HG02943 (cell line): Measurements from ENCODE around the gene FLII.
A peak's percentile ranks its signal among the peaks of the same experiment; 100 is the strongest.

ENCODE experiments used
- ATAC-seq: cut with Tn5 transposase; IDR thresholded peaks from one replicate; pipeline ENCODE4 v1.9.1; 2021; ENCODE audit warnings: mild to moderate bottlenecking, low read depth, moderate library complexity; ENCODE audit not compliant: unreplicated experiment

Gene FLII

DNA sequence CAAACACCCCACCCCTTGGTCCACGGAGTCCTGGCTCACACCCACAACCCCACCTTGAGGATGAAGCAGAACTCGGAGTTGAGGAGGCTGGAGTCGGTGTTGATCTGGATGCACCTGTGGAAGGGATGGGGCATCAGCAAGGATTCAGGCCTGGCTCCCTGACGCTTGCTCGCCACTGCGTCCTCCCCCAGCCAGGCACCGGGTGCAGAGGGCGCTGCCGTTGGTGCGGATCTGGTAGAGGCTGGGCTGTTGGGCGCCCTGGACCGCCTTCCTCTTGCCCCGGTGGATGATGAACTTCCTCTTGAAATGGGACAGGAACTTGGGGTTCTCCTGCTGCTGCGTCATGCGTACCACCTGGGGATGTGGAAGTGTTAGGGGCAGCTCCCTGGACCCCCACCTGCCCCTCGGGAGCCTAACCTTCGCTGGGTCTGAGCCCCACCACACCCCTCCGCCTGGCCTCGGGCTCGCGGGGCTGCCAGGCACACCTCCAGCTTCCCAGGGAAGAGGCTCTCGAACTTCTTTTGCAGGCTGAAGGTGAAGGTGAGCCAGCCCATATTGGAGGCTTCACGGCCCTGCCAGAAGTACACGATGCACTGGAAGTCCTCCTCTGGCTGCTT, 12.3 kb downstream of the FLII start:
- no peak for ATAC-seq

DNA sequence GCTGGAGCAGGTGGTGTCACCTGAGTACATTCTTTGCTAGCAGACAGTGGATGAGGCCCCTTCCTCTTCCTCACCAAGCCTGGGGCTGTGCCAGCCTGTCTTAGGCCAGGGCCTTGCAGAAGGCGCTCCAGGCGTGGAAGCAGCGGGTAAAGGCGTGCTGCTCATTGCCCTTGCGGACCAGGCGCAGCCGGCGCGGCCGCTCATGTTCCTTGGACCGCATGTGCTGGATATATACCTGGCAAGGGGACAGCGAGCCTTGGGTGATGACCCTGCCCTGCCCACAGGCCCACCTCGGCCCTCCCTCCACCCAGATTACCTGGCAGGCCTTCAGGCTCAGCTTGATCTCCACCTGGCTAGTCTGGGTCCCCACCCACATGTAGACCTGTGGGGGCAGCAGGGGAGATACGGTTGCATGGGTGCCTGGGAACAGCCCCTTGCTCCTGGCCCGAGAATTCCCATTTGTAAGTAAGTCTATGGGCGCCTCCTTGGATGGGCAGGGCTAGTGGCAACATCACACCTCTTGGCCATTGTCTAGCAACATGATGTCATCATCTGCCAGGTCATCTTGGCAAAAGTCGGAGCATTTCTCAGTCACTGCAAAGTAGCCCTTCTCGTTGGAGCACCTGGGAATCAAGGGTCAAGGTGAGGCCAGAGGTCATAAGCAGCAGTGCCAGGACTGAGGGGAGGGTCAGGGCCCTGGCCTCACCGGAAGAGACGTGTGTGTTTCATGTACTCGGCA, 13.3 kb downstream of the FLII start:
- ATAC-seq = no peak

DNA sequence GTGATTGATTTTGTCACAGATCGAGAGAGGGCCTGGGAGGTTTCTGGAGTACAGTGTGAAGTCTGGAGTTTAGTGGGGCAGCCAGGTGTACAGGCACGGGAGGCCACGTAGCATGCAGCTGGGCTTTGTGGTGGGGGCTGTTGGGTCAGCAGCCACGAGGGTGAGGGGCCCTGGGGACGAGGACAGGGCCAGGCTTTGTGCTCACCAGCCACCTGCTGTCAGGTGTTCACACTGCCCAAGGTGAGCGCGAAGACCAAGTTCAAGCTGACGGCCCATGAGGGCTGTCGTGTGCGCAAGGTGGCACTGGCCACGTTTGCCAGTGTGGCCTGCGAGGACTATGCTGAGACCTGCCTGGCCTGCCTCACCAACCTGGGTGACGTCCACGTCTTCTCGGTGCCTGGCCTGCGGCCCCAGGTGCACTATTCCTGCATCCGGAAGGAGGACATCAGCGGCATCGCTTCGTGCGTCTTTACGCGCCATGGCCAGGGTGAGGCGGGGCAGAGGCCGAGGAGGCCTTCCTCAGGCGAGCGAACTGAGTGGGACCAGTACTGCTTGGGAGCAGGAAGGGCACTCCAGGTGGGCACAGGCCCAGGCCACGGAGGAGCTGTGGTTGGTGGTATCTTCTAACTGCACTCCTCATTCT, 17.2 kb downstream of the FLII start:
- no peak for ATAC-seq

- no peak for ATAC-seq
Measured at GRCh38 chr17:18240449-18240848, 18.1 kb downstream of the FLII start.

GRCh38 chr17:18238299-18238698, 20.2 kb downstream of the FLII start:
- no peak for ATAC-seq

DNA sequence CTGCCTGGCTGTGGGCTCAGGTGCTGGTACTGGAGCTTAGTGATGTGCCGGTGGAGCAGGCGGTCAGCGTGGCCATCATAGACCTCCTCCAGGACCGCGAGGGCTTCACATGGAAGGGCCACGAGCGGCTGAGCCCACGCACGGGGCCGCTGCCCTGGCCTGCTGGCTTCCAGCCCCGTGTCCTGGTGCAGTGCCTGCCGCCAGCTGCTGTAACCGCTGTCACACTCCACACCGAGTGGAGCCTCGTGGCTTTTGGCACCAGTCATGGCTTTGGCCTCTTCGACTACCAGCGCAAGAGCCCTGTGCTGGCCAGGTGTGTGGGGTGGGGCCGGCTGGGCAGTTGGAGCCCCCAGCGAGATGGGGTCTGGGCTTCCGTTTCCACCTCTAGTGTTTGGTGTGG, 21.1 kb downstream of the FLII start:
- ATAC-seq = no peak

GRCh38 chr17:18236494-18236893, 22.0 kb downstream of the FLII start:
- ATAC-seq = no peak

DNA sequence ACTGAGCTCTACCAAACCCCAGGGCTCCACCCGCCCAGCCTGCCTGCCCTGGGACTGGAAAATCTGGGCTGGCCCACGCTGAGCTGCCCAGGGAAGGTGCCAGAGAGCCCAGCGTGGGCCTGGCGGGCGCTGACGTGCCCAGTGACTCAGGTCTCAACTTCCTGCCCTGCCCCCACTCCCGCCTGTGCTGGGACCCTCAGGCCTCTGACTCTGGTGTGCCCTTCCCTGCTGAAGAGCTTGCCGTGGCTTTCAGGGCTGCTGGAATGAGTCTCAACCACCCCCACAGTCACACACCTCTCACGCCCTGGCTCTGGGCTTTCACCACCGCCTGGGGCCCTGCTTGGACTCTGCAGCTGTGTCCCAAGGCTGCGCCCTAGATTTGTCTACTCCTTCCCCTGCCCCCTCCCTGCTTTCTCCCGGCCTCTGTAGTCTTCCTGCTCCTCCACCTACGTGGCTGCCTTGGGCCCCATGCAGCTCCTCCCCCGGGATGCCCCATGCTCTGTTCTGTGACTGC, 22.7 kb downstream of the FLII start:
- ATAC-seq = no peak

GRCh38 chr17:18234853-18235380, 23.6 kb downstream of the FLII start:
- no peak for ATAC-seq

GRCh38 chr17:18233803-18234518, 24.6 kb downstream of the FLII start:
- ATAC-seq = no peak

GRCh38 chr17:18231164-18231563, 27.4 kb downstream of the FLII start:
- no peak for ATAC-seq

GRCh38 chr17:18230288-18231141, 28.0 kb downstream of the FLII start:
- ATAC-seq = no peak

DNA sequence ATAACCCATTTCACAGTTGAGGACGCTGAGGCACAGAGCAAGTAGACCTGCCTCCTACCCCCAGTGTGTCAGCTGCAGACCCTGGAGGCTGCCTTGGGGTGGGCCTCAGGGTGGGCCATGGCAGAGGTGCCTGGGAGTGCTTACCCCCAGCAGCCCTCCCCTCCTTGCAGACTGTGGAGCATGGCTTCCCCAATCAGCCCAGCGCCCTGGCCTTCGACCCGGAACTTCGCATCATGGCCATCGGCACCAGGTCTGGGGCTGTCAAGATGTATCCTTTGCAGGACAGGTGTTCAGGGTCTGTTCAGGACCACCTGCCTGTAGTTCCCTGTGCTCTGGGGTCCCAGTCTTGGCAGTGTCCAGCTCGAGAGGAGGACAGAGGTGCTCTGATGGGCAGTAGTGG, 28.8 kb downstream of the FLII start:
- ATAC-seq = no peak

GRCh38 chr17:18229254-18229653, 29.3 kb downstream of the FLII start:
- ATAC-seq = no peak

DNA sequence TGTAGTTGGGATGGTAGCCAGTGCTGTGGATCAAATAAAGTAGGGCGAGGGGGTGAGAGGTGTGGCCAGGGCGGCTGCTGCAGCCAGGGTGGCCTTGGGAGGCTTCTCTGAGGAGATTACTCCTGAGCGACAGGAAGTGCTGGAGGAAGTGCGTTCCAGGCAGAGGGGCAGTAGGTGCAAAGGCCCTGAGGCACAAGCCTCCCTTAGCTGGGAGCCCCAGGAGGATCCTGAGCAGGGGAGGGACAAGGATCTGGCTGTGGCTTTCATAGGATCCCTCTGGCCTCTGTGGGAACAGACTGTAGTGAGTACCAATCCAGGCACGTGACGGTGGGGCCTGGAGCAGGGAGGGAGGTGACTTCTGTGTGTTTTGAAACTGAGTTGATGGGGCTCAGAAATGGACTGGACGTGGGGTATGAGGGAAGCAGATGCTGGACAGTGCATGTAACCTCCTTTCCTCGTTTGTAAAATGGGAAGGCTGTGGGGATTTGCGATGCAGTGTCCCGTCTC, 30.3 kb downstream of the FLII start:
- no peak for ATAC-seq

DNA sequence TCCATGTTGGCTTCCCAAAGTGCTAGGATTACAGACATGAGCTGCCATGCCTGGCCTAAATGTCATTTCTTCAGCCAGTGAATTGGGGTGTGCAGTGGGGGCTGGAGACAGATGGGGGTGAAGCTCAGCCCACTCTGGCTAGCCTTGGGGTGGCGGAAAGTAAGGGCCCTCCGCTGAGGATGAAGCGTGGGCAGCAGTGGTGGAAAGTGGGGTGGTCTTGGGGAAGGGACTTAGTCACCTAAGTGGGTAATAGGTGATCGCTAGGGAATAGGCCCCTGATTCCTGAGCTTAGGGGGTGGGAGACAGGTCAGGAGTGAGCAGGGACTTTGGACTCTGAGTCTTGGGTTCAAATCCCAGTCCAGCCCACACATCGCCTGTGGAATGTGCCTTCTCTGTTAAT, 30.9 kb downstream of the FLII start:
- no peak for ATAC-seq

- no peak for ATAC-seq
Measured at GRCh38 chr17:18226284-18226945, 32.1 kb downstream of the FLII start.

GRCh38 chr17:18225642-18226283, 32.8 kb downstream of the FLII start:
- peak; percentile 1 for ATAC-seq
